GM19455 (cell line): ENCODE data around the gene RIN3.
A peak's percentile ranks its signal among the peaks of the same experiment; 100 is the strongest.
"Not testable (repeated sequence)": the region's sequence is repeated elsewhere in the genome, so short reads cannot be mapped to it uniquely, and the experiment has no call there.

Experiments
- ATAC-seq: cut with Tn5 transposase; IDR thresholded peaks from one replicate; pipeline ENCODE4 v1.9.1; 2021; ENCODE audit not compliant: unreplicated experiment

Gene RIN3

DNA sequence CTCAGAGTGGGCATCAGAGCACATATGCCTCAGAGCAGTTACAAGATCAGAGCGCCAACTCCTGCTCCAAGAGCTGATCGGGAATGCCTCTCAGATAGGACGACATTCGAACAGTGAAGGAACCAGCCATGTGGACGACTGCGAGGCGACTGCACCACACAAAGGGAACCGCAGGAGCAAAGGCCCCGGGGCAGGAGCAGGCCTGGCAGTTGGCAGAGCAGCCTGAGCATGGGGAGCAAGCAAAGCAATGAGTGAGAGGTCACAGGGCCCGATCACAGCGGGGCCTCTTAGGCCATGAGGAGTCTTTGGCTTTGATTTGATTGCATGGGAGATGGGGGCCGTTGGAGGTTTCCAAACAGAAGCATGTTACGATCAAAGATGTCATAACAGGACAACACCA, 144.6 kb downstream of the RIN3 start:
- no peak for ATAC-seq

GRCh38 chr14:92658684-92659083, 145.1 kb downstream of the RIN3 start:
- ATAC-seq = no peak

DNA sequence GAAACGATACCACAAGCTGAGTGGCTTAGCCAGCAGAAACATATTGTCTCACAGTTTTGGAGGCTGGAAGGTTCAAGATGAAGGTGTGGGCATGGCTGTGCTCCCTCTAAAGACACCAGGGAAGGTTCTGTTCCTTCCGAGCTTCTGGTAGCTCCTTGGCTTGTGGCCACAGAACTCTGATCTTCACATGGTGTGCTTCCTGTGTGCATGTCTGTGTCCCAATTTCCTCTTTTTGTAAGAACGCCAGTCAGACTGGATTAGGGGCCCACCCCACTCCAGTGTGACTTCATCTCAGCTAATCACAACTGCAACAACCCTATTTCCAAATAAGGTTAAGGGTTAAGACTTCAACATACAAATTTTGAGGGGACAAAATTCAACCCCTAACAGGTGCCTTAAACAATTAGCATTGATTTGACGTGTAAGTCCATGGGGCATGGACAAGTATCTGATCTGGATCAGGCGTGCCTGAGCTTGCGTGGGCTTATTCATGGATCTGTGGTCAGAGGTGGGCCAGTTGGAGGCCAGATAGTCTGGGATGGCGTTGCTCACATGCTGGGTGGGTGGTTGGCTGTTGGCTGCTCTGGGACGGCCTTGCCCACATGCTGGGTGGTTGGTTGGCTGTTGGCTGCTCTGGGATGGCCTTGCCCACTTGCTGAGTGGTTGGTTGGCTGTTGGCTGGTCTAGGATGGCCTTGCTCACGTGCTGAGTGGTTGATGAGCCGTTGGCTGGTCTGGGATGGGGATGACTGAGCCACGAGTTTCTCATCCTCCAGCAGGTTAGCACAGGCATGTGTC, 146.4 kb downstream of the RIN3 start:
- ATAC-seq = no peak

DNA sequence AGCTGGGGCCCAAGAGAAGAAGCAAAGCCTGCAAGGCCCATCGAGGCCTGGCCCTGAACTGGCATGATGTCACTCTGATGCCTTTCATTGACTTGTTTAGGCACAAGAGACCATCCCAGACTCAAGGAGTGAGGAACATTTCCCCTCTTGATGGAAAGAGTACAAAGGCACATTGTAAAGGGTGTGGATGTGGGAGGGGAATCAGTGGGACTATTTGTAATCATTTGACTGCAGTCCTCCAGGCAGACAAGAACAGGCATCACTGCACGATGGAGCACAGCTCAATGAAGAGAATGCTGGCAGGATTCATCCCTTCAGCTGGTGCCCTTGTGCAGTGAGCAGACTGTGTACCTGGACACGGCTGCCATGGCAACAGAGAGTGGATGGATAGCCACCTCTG, 147.0 kb downstream of the RIN3 start:
- no peak for ATAC-seq

- no peak for ATAC-seq
Observed at GRCh38 chr14:92663049-92663448, 149.5 kb downstream of the RIN3 start.

- no peak for ATAC-seq
Observed at GRCh38 chr14:92665661-92666110, 152.1 kb downstream of the RIN3 start.

- no peak for ATAC-seq
Observed at GRCh38 chr14:92666251-92666650, 152.7 kb downstream of the RIN3 start.

DNA sequence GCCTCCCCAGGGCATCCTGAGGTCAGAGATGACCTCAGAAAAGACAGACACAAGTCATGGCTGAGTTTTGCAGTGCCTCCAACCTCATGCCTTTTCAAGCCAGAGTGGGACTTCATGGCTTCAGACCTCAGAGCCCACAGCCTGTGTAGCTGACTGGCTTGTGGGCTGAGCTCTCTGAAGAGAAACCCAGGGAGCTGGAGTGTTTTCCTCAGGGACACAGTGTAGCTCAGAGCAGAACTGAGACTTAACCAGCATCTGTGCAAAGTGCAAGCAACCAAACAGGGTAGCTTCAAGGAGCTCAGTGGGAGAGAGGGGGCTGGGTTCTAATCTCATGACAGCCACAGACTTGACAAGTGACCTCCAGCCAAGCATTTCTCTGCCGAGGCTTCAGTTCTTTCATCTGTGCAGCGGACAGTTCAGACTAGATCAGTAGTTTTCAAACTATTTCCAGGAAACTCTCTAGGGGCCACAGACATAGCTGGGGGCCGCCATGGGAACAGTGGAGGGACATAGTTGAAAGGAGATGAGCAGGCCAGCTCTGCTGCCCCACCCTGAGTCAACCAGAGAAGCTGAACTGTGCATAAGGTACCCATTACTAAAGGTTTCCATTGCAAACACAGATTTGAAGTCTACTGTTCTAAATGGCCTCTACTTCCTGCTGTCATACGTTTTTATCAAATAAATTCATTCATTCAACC, 154.8 kb downstream of the RIN3 start:
- no peak for ATAC-seq

- no peak for ATAC-seq
Observed at GRCh38 chr14:92670160-92670559, 156.6 kb downstream of the RIN3 start.

DNA sequence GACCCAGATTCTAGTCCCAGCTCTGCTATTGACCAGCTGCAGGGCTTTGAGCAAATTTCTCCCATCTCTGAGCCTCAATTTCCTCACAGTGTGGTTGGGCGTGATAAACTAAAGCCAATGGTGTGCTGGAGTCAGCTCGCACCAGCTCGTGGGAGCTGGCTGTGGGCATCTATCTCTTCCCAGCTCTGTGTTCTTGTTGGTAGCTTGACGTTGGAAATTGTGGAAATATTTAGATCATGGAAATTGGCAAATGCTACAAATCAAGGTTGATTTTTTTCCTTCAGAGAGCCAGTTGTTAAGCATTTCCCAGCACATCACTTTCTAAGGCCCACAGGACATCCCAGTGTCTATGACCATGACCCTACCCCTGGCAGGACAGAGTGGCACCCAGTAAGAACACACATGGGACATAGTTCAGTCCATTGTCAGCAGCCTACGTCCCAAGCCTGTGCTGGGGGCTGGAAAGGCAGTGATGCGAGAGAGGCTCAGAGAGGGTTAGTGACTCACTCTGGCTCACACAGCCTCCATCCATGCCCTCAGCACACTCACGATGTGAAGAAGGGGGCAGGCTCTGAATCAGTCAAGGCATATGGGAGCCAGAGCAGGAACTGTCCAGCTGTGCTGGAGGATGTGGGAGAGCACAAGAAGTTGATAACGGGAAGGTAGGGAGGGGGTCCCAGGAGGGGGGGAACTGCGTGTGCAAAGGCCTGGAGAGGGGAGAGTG, 157.2 kb downstream of the RIN3 start:
- no peak for ATAC-seq

DNA sequence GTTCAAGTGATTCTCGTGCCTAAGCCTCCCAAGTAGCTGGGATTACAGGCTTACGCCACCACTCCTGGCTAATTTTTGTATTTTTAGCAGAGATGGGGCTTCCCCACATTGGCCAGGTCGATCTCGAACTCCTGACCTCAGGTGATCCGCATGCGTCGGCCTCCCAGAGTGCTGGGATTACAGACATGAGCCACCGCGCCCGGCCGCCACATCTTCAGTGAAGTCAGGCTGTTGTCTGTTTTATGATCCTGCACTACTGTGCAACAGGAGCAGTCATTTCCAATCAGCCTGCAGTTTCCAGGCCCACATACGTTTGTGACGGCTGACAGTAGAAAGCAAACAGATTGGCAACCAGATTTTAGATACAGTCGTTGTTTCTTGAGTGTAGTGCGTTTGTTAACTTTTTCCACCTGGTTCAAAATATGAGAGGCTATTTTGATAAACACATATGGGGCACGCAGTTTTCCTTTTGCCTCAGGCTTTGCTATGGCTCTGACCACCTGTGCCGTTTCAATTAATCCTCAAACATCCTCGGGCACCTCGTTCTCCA, 160.1 kb downstream of the RIN3 start:
- ATAC-seq = no peak

- ATAC-seq = no peak
Observed at GRCh38 chr14:92675421-92675820, 161.8 kb downstream of the RIN3 start.

DNA sequence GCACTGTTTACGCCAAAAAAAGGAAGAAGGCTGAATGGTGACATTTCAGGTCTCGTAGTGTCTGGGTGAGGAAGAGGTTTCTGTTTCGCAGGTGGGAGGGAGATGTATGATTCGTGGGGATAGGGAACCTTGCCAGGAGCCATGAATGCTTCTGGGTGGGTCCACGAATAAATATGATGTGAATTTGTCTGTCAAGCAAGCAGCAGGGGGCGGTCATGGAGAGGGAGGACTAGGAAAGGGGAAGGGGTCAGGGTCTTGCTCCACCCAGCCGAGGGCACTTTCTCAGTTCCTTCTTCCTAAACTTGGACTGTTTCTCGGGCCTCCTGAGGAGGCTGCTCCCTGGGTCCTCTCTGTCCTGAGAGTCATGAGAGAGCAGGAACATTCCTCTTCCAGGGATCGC, 162.4 kb downstream of the RIN3 start:
- ATAC-seq = no peak

DNA sequence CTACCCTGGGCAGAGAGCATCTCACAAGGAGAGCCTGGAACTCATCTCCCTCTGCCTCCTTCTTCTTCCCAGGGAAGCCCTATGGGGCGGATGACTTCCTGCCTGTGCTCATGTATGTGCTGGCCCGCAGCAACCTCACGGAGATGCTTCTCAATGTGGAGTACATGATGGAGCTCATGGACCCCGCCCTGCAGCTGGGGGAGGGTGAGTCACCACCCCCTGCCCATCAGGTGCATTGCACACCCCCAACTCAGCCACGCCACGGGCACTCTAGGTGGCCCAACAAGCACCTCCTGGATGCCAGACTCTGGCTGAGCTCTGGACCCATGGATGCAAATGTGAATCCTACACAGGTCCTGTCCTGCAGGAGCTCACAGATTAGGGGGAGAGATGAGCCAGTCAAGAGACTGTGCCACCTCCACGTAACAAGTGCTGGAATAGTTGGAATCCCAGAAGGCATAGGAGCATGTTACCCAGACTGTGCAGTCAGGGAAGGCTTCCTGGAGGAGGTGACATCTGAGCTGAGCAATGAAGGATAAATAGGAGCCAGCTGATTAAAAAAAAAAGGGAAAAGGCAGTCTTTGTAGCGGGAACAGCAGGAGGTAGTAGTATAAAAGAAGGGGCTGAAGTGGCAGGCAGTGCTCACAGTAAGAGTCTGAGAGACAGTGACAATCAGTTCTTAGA, 163.0 kb downstream of the RIN3 start:
- no peak for ATAC-seq

GRCh38 chr14:92677087-92677668, 163.6 kb downstream of the RIN3 start:
- ATAC-seq = peak; percentile 67

DNA sequence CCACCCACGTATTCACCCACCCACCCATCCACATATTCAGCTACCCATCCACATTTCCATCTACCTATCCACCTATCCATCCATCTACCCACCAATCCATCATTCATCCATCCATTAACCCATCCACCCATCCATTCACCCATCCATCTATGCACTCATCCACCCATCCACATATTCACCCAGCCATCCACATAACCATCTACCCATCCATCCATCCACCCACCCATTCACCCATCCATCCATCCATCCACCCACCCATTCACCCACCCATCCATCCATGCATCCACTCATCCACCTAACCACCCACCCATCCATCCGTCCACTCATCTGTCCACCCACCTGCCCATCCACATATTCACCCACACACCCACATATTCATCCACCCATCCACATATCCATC, 164.4 kb downstream of the RIN3 start:
- ATAC-seq = no peak

GRCh38 chr14:92678766-92679165, 165.2 kb downstream of the RIN3 start:
- ATAC-seq = no peak

- ATAC-seq = no peak
Observed at GRCh38 chr14:92679246-92679645, 165.7 kb downstream of the RIN3 start.

DNA sequence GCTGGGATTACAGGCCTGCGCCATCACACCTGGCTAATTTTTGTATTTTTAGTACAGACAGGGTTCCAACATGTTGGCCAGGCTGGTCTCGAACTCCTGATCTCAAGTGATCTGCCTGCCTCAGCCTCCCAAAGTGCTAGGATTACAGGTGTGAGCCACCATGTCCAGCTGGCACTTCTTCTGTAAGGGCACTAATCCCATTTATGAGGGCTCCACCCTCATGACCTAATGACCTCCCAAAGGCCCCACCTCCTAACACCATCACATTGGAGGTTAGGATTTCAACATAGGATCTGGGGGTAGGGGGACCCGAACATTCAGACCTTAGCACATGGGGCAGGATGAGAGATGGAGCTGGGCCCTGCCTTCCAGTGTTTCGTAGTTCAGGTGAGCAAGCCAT, 166.7 kb downstream of the RIN3 start:
- not testable (repeated sequence) for ATAC-seq

DNA sequence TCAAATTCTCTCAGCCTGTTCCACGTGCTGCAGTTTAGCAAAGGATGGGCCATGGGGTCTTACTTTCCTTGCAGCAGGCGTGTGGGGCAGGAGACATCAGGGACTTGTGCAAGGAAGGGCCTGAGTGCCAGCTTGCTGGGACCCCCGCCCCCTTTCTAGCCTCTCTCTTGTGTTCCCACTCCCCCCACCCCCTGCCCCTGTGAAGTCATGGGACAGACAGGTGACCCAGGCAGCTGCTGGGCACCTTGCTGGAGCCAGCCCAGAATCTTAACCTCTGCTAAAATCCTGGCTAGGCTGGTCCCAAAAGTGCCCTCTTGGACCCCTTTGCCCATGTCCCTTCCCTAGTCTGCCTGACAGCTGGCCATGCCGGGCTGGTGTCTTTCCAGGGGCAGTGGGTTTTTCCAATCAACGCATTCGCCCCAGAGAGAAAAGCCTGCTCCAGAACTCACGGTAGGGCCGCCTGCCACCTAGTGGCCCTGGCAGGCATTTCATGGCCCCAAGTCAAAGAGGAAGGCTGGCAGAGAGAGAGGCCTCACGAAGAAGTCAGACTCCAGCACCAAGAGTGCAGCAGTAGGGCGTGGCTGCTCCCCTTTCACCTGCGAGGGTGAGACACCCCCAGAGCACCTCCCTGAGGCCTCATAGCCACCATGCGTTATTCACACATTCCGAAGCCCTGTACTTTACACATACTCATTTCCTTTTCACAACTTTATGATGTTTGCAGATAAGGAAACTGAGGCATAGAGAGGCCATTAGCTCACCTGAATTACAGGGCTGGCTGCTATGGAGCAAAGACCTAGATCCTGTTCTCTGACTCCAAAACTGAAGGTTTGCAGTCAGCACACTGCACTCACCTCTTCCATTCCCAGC, 167.4 kb downstream of the RIN3 start:
- no peak for ATAC-seq
